NCI-H2196 (cell line): ENCODE measurements around the gene CNTFR.

Source experiments
- DNase-seq: peaks from one replicate; lab custom pipeline; 2025; ENCODE audit not compliant: unreplicated experiment; lab: John Stamatoyannopoulos, UW

Gene CNTFR

GRCh38 chr9:34620061-34620994 is 30.8 kb upstream of the CNTFR start, which contains the start of gene DCTN3:
Gene DCTN3, minus strand, starts transcription at chr9:34620495. Its CDS starts 31 bp downstream, at chr9:34620464.
- DNase-seq: peak; percentile 94

- DNase-seq: no peak
Measured at GRCh38 chr9:34615132-34615531, 25.6 kb upstream of the CNTFR start.

GRCh38 chr9:34612788-34613390 is 23.4 kb upstream of the CNTFR start:
- peak; percentile 92 for DNase-seq

GRCh38 chr9:34611811-34612787 is 22.6 kb upstream of the CNTFR start, which contains the start of gene RPP25L:
Gene RPP25L, minus strand, starts transcription at chr9:34612097. Its CDS starts 801 bp downstream, at chr9:34611296.
- DNase-seq: peak; percentile 92

GRCh38 chr9:34611251-34611810 is 21.8 kb upstream of the CNTFR start:
- DNase-seq: no peak

GRCh38 chr9:34610434-34611206 is 21.1 kb upstream of the CNTFR start:
- no peak for DNase-seq

GRCh38 chr9:34607331-34607730 is 17.8 kb upstream of the CNTFR start:
- no peak for DNase-seq

- no peak for DNase-seq
Measured at GRCh38 chr9:34606905-34607304, 17.4 kb upstream of the CNTFR start.

GRCh38 chr9:34606190-34606589 is 16.7 kb upstream of the CNTFR start:
- no peak for DNase-seq

GRCh38 chr9:34603610-34604231 is 14.2 kb upstream of the CNTFR start:
- peak; percentile 84 for DNase-seq

GRCh38 chr9:34601937-34602573 is 12.5 kb upstream of the CNTFR start:
- no peak for DNase-seq

- DNase-seq: no peak
Measured at GRCh38 chr9:34600908-34601307, 11.4 kb upstream of the CNTFR start.

- DNase-seq: no peak
Measured at GRCh38 chr9:34599546-34599945, 10.0 kb upstream of the CNTFR start.

- DNase-seq: no peak
Measured at GRCh38 chr9:34594177-34594576, 4.7 kb upstream of the CNTFR start.

GRCh38 chr9:34592895-34593601 is 3.5 kb upstream of the CNTFR start:
- DNase-seq: no peak

- DNase-seq: no peak
Measured at GRCh38 chr9:34591917-34592866, 2.7 kb upstream of the CNTFR start.

GRCh38 chr9:34591248-34591916 is 1.9 kb upstream of the CNTFR start:
- peak; percentile 83 for DNase-seq
